A549 (cell line): Measurements from ENCODE around the gene FAM227A. TPM values are rescaled to one million over a fixed set of nuclear protein-coding genes. Genes with fewer than 3 reads are reported as not detected.

Experiments
- ATAC-seq, 2 experiments: fragments of 200-7000 bp in 1 of 2; fragments of >200 bp in 1 of 2; cut with Nextera tagmentation in 1 of 2; cut with Tn5 transposase in 1 of 2; 3 replicates each; pipeline versions ENCODE4 v1.8.0 to v1.9.1; 2018 to 2020; ENCODE audit warnings: mild to moderate bottlenecking in 1 of 2, moderate library complexity in 1 of 2
- CTCF ChIA-PET: fragments of 300-600 bp; sonication (Branson Sonifier 250); formaldehyde crosslinking; extraction: SDS; loops from one replicate; lab custom pipeline; 2021; ENCODE audit warnings: antibody characterized with exemption, inconsistent platforms; lab: Yijun Ruan, JAX
- POLR2A ChIA-PET: fragments of 350-600 bp; formaldehyde crosslinking; extraction: SDS; loops from one replicate; lab custom pipeline; 2021; ENCODE audit warnings: antibody characterized with exemption, inconsistent platforms; lab: Yijun Ruan, JAX
- DNase-seq, 2 experiments: peaks; one replicate each; pipeline versions ENCODE4 v3.0.0 to v3.0.0-alpha.2; 2011 to 2016; ENCODE audit warnings: low read depth in 1 of 2, low spot score in 1 of 2
- FAIRE-seq: peaks from 2 replicates; lab custom pipeline; 2011; peaks lifted over from hg19 to GRCh38; lab: Jason Lieb, UNC
- H3K27ac ChIP-seq, 2 experiments: fragments of >200 bp; sonication (Bioruptor Twin); formaldehyde crosslinking; 3 replicates each; pipeline ENCODE4 v1.5.1; 2016 to 2017
- H3K4me1 ChIP-seq: fragments of >200 bp; sonication (Bioruptor Twin); formaldehyde crosslinking; 3 replicates; pipeline ENCODE4 v1.6.1; 2016
- H3K4me2 ChIP-seq: fragments of >200 bp; sonication (Bioruptor Twin); formaldehyde crosslinking; 3 replicates; pipeline ENCODE4 v1.6.1; 2016
- H3K4me3 ChIP-seq: fragments of >200 bp; sonication (Bioruptor Twin); formaldehyde crosslinking; 3 replicates; pipeline ENCODE4 v1.5.1; 2016
- H3K9me3 ChIP-seq: fragments of >200 bp; sonication (Bioruptor Twin); formaldehyde crosslinking; 3 replicates; pipeline ENCODE4 v1.6.1; 2016
- CBX8 ChIP-seq: fragments of 200-600 bp; sonication (generic); IDR thresholded peaks from 2 replicates; pipeline ENCODE4 v1.6.1; 2016
- CTCF ChIP-seq: fragments of >200 bp; sonication (Bioruptor Twin); formaldehyde crosslinking; IDR thresholded peaks from 3 replicates; pipeline ENCODE4 v1.5.1; 2016
- EHMT2 ChIP-seq: fragments of 200-600 bp; sonication (generic); IDR thresholded peaks from 2 replicates; pipeline ENCODE4 v1.6.1; 2016; ENCODE audit warnings: antibody characterized with exemption, low read depth, mild to moderate bottlenecking, moderate library complexity
- HEYL ChIP-seq: fragments of 250-450 bp; sonication (Bioruptor Pico); IDR thresholded peaks from 2 replicates; pipeline ENCODE4 v1.8.0; 2021; ENCODE audit warnings: mild to moderate bottlenecking, moderate library complexity
- HMGXB4 ChIP-seq: fragments of 250-450 bp; sonication (Bioruptor Pico); IDR thresholded peaks from 2 replicates; pipeline ENCODE4 v1.5.0; 2021; ENCODE audit warnings: mild to moderate bottlenecking, moderate library complexity, borderline replicate concordance
- JUN ChIP-seq, 2 experiments: fragments of >200 bp; sonication (Bioruptor Twin); formaldehyde crosslinking; IDR thresholded peaks; 2 replicates in 1 of 2; 3 replicates in 1 of 2; pipeline ENCODE4 v1.6.1; 2016 to 2017
- MAZ ChIP-seq: fragments of 150-350 bp; IDR thresholded peaks from 2 replicates; pipeline ENCODE4 v1.6.1; 2014; ENCODE audit warnings: antibody characterized with exemption, low read depth, low read length, borderline replicate concordance
- MYC ChIP-seq: IDR thresholded peaks from 2 replicates; pipeline ENCODE4 v1.6.1; 2012; ENCODE audit warnings: mild to moderate bottlenecking, inconsistent platforms, low read length, improper control_type of control experiment, borderline replicate concordance
- PBX3 ChIP-seq: IDR thresholded peaks from 2 replicates; pipeline ENCODE4 v1.6.1; 2012
- PHF8 ChIP-seq: fragments of 200-600 bp; sonication (generic); IDR thresholded peaks from 2 replicates; pipeline ENCODE4 v1.6.1; 2016; ENCODE audit warnings: low read depth, mild to moderate bottlenecking, antibody characterized with exemption, moderate library complexity, borderline replicate concordance
- RCOR1 ChIP-seq: fragments of 150-350 bp; IDR thresholded peaks from 2 replicates; pipeline ENCODE4 v1.6.1; 2014; ENCODE audit warnings: antibody characterized with exemption, low read length, low read depth
- REST ChIP-seq: fragments of 200-600 bp; sonication (generic); IDR thresholded peaks from 2 replicates; pipeline ENCODE4 v1.6.1; 2016; ENCODE audit warnings: antibody characterized with exemption, mild to moderate bottlenecking, moderate library complexity
- RFX5 ChIP-seq: fragments of 450-650 bp; IDR thresholded peaks from 2 replicates; pipeline ENCODE4 v1.7.1; 2014; ENCODE audit warnings: antibody characterized with exemption, mild to moderate bottlenecking, moderate library complexity
- USF2 ChIP-seq: fragments of 450-650 bp; IDR thresholded peaks from 2 replicates; pipeline ENCODE4 v1.6.1; 2014; ENCODE audit warnings: antibody characterized with exemption
- WGBS: methylation state at CpG from one replicate; pipeline ENCODE4 v1.1.6; 2017; ENCODE audit errors: missing lambda C conversion rate; 5-methylcytosine and 5-hydroxymethylcytosine counted together
- polyA plus RNA-seq, 4 experiments: library from polyadenylated mRNA; depleted of rRNA in 3 of 4; stranded (reverse); fragments of >200 nt; fragmentation: RNase III in 1 of 4; extraction: RNeasy Plus Mini Kit Qiagen cat#74134 plus additional on column Dnase treatment in 1 of 4; gene quantifications; 2 replicates in 3 of 4; 3 replicates in 1 of 4; pipeline ENCODE4 v1.2.3, GENCODE V29; 2011 to 2017

The FAM227A gene
- polyA plus RNA-seq, 2 of the 4 experiments (the other 2 are of a cell fraction) = 1.4 to 3.5 TPM

- FAIRE-seq (no peak), ATAC-seq (no peak)
Observed at GRCh38 chr22:38685761-38686160, 29.6 kb upstream of the FAM227A start.

More at GRCh38 chr22:38685761-38686160, 29.6 kb upstream of the FAM227A start:
- Histone ChIP-seq H3K4me2 (no peak overlapping the region), H3K4me3 (no peak overlapping the region), H3K9me3 (peaks cover 8% of the 10 kb centered on the region), H3K27ac (no peak overlapping the region), H3K4me1 (no peaks in the 10 kb centered on the region)
- ChIA-PET CTCF (interaction anchor here (1.3 kb wide), 1 partner anchor 83 kb away, joined by 4 read pairs; no protein-coding TSS in a partner anchor), POLR2A (interaction anchor here (1.0 kb wide), 1 partner anchor 12 kb away, joined by 3 read pairs; no protein-coding TSS in a partner anchor)
- TF ChIP-seq PHF8 = no peak
- TF ChIP-seq HMGXB4 (CRISPR knock-in tag) = no peak
- TF ChIP-seq MYC = no peak
- no peak for TF ChIP-seq RCOR1
- no peak for TF ChIP-seq REST
- TF ChIP-seq RFX5 = no peak
- no peak for TF ChIP-seq JUN (IDR thresholded peaks at IDR 0.05)
- TF ChIP-seq EHMT2 = no peak
- no peak for TF ChIP-seq USF2
- TF ChIP-seq HEYL = no peak
- no peak for TF ChIP-seq PBX3
- no peak for TF ChIP-seq CBX8
- no peak for TF ChIP-seq MAZ
- TF ChIP-seq CTCF = no peak
- no peak for DNase-seq
- 100% methylated on average over 1 of the region's 1 CpG for WGBS
